Neural cell (in vitro differentiated cells): ENCODE results near the gene SPACA9. TPM values are rescaled to one million over a fixed set of nuclear protein-coding genes. Genes with fewer than 3 reads are reported as not detected.

Experiments
- H2AFZ ChIP-seq: fragments of 200-600, 300-800 bp; sonication (generic), shearing (Covaris generic); 2 replicates; pipeline ENCODE4 v1.6.0; 2014; ENCODE audit warnings: low read depth, mild to moderate bottlenecking, antibody characterized with exemption, low read length, moderate library complexity
- H3F3A ChIP-seq: fragments of 200-600 bp; shearing (Covaris generic); 2 replicates; pipeline ENCODE4 v1.6.1; 2016; ENCODE audit warnings: mild to moderate bottlenecking, moderate library complexity, mixed read lengths, antibody characterized with exemption, low read length; ENCODE audit not compliant: insufficient read depth, poor library complexity, severe bottlenecking
- H3K27ac ChIP-seq: fragments of 200-600, 300-800 bp; sonication (generic), shearing (Covaris generic); 2 replicates; pipeline ENCODE4 v1.5.1; 2014; ENCODE audit warnings: mild to moderate bottlenecking, low read length, moderate library complexity
- H3K27me3 ChIP-seq: fragments of 300-800, 200-600 bp; sonication (generic), shearing (Covaris generic); 2 replicates; pipeline ENCODE4 v1.6.0; 2014; ENCODE audit warnings: mild to moderate bottlenecking, low read depth, low read length, moderate library complexity; ENCODE audit not compliant: insufficient read depth
- H3K36me3 ChIP-seq: fragments of 300-800, 200-600 bp; sonication (generic), shearing (Covaris generic); 2 replicates; pipeline ENCODE4 v1.5.1; 2014; ENCODE audit warnings: mild to moderate bottlenecking, antibody characterized with exemption, low read length, moderate library complexity; ENCODE audit not compliant: insufficient read depth
- H3K4me2 ChIP-seq: fragments of 300-800, 200-600 bp; sonication (generic), shearing (Covaris generic); 2 replicates; pipeline ENCODE4 v1.6.0; 2014; ENCODE audit warnings: mild to moderate bottlenecking, low read length
- H3K4me3 ChIP-seq: fragments of 300-800, 200-600 bp; sonication (generic), shearing (Covaris generic); 2 replicates; pipeline ENCODE4 v1.5.1; 2014; ENCODE audit warnings: mild to moderate bottlenecking, low read length, moderate library complexity
- H3K79me2 ChIP-seq: fragments of 200-600 bp; shearing (Covaris generic); replicated peaks from 2 replicates; pipeline ENCODE4 v1.6.0; 2014; ENCODE audit warnings: mild to moderate bottlenecking, low read length, moderate library complexity; ENCODE audit not compliant: insufficient read depth
- H3K9ac ChIP-seq: fragments of 300-800, 200-600 bp; sonication (generic), shearing (Covaris generic); 2 replicates; pipeline ENCODE4 v1.6.1; 2016; ENCODE audit warnings: mild to moderate bottlenecking, low read length, mixed read lengths
- H3K9me2 ChIP-seq: fragments of 200-600 bp; shearing (Covaris generic); 2 replicates; pipeline ENCODE4 v1.6.1; 2016; ENCODE audit warnings: mild to moderate bottlenecking, low read length, mixed read lengths; ENCODE audit not compliant: insufficient read depth
- H3K9me3 ChIP-seq: fragments of 200-600, 300-800 bp; sonication (generic), shearing (Covaris generic); 2 replicates; pipeline ENCODE4 v1.6.1; 2016; ENCODE audit warnings: mild to moderate bottlenecking, mixed run types, low read length, moderate library complexity, mixed read lengths
- H4K20me1 ChIP-seq: fragments of 200-600 bp; shearing (Covaris generic); 2 replicates; pipeline ENCODE4 v1.6.1; 2016; ENCODE audit warnings: mild to moderate bottlenecking, mixed run types; ENCODE audit not compliant: insufficient read depth
- CTCF ChIP-seq: fragments of 450-650 bp; IDR thresholded peaks from 2 replicates; pipeline ENCODE4 v1.5.1; 2014; ENCODE audit warnings: antibody characterized with exemption, mild to moderate bottlenecking, moderate library complexity; ENCODE audit not compliant: poor library complexity, severe bottlenecking
- EP300 ChIP-seq: fragments of 450-650 bp; conservative IDR thresholded peaks from 2 replicates; pipeline ENCODE4 v1.6.1; 2014; ENCODE audit warnings: antibody characterized with exemption, mild to moderate bottlenecking, moderate library complexity; ENCODE audit not compliant: poor library complexity, severe bottlenecking
- MXI1 ChIP-seq: fragments of 450-650 bp; conservative IDR thresholded peaks from 2 replicates; pipeline ENCODE4 v1.6.1; 2014; ENCODE audit warnings: antibody characterized with exemption, mild to moderate bottlenecking; ENCODE audit not compliant: poor library complexity, severe bottlenecking
- POLR2AphosphoS5 ChIP-seq: IDR thresholded peaks from 2 replicates; pipeline ENCODE4 v1.6.1; 2012
- RAD21 ChIP-seq: fragments of 450-650 bp; conservative IDR thresholded peaks from 2 replicates; pipeline ENCODE4 v1.6.1; 2014; ENCODE audit warnings: antibody characterized with exemption, mild to moderate bottlenecking, moderate library complexity
- SMC3 ChIP-seq: fragments of 450-650 bp; conservative IDR thresholded peaks from 2 replicates; pipeline ENCODE4 v1.6.1; 2014; ENCODE audit warnings: antibody characterized with exemption, mild to moderate bottlenecking, moderate library complexity; ENCODE audit not compliant: poor library complexity
- polyA plus RNA-seq: library from polyadenylated mRNA; depleted of rRNA; stranded (reverse); fragments of >200 nt; gene quantifications from 2 replicates; pipeline ENCODE4 v1.2.3, GENCODE V29; 2014
- TF ChIP-seq, protein P1 (sequence below): IDR thresholded peaks from 2 replicates; pipeline ENCODE4 v1.6.1; 2012; ENCODE audit warnings: borderline replicate concordance

The SPACA9 gene
- polyA plus RNA-seq, 1 donor from 2014 or later = 4.6 TPM

DNA sequence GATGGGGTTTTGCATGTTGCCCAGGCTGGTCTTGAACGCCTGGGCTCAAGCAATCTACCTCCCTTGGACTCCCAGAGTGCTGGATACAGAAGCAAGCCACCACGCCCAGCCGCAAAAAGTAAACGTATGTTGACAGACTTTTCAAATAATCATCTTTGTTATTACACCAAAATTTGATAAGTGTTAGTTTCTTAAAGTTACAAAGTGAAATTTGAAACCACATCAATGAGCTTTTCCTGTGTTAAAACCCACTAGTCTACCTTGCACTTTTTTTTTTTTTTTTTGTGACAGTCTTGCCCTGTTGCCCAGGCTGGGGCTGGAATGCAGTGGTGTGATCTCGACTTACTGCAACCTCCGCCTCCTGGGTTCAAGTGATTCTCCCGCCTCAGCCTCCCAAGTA lies 29.9 kb downstream of the SPACA9 start:
- H3F3A ChIP-seq = no peaks in the 10 kb centered on the region
- H4K20me1 ChIP-seq = no peaks in the 10 kb centered on the region
- H3K79me2 ChIP-seq = no peaks in the 10 kb centered on the region
- no peaks in the 10 kb centered on the region for H3K27me3 ChIP-seq
- TF ChIP-seq MXI1 (no peak), RAD21 (no peak)
- TF ChIP-seq, protein P1, sequence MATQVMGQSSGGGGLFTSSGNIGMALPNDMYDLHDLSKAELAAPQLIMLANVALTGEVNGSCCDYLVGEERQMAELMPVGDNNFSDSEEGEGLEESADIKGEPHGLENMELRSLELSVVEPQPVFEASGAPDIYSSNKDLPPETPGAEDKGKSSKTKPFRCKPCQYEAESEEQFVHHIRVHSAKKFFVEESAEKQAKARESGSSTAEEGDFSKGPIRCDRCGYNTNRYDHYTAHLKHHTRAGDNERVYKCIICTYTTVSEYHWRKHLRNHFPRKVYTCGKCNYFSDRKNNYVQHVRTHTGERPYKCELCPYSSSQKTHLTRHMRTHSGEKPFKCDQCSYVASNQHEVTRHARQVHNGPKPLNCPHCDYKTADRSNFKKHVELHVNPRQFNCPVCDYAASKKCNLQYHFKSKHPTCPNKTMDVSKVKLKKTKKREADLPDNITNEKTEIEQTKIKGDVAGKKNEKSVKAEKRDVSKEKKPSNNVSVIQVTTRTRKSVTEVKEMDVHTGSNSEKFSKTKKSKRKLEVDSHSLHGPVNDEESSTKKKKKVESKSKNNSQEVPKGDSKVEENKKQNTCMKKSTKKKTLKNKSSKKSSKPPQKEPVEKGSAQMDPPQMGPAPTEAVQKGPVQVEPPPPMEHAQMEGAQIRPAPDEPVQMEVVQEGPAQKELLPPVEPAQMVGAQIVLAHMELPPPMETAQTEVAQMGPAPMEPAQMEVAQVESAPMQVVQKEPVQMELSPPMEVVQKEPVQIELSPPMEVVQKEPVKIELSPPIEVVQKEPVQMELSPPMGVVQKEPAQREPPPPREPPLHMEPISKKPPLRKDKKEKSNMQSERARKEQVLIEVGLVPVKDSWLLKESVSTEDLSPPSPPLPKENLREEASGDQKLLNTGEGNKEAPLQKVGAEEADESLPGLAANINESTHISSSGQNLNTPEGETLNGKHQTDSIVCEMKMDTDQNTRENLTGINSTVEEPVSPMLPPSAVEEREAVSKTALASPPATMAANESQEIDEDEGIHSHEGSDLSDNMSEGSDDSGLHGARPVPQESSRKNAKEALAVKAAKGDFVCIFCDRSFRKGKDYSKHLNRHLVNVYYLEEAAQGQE = no peak
- H3K9ac ChIP-seq = no peak overlapping the region
- no peaks in the 10 kb centered on the region for H3K9me2 ChIP-seq
- no peak overlapping the region for H2AFZ ChIP-seq
- H3K36me3 ChIP-seq = peaks cover 6% of the 10 kb centered on the region
- H3K27ac ChIP-seq = no peak overlapping the region
- H3K4me3 ChIP-seq = no peak overlapping the region
- no peaks in the 10 kb centered on the region for H3K9me3 ChIP-seq
- no peak overlapping the region for H3K4me2 ChIP-seq

DNA sequence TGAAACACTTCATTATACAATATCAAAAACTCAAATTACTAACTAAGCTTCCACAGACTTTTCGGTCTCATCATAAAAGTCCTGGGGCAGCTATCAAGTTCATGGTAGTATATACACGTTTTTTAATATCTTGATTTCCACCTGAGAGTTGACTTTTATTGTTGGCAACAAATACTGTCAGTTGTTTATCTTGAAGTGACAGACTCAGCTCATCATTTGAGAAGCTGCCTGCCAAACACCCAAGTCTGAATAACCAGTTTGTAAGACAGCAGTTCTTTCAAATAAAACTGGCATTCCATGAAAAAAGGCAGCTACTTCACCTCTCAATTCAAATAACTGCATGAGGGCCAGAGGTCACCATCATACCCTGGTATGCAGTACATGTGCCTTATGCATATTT lies 30.6 kb downstream of the SPACA9 start:
- Histone ChIP-seq H3K9ac (no peak overlapping the region), H3F3A (no peaks in the 10 kb centered on the region), H3K9me2 (no peaks in the 10 kb centered on the region), H4K20me1 (no peaks in the 10 kb centered on the region), H3K4me2 (no peak overlapping the region), H3K79me2 (no peaks in the 10 kb centered on the region), H3K4me3 (no peak overlapping the region), H3K27ac (no peak overlapping the region), H2AFZ (no peak overlapping the region), H3K36me3 (peaks cover 6% of the 10 kb centered on the region), H3K9me3 (no peaks in the 10 kb centered on the region), H3K27me3 (no peaks in the 10 kb centered on the region)
- TF ChIP-seq EP300 = no peak
- no peak for TF ChIP-seq CTCF
- TF ChIP-seq SMC3 = no peak
- TF ChIP-seq POLR2AphosphoS5 = no peak

DNA sequence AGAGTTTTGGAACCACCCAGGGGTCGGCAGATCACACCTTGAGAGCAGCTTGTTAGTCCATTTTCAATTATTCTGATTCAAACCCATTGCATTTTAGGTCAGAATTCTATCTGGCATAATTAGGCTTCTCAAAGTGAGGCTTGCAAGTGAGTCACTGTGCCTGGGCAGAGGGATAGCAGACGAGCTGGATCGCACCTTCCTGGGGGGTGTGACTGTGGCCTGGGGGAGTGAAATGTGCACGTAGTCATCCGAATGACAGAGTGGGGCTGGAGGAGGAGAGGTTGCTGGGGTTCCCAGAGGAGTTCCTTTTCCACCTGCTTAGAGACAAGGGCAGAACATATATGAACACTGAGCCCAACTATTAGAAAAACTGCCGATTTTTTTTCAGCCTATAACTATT lies 31.7 kb downstream of the SPACA9 start:
- TF ChIP-seq CTCF (no peak), SMC3 (no peak)
- TF ChIP-seq, protein P1 = no peak
- peaks cover 9% of the 10 kb centered on the region for H3K36me3 ChIP-seq

More for the DNA sequence above, 31.7 kb downstream of the SPACA9 start:
- no peak overlapping the region for H2AFZ ChIP-seq
- no peaks in the 10 kb centered on the region for H3K9me3 ChIP-seq
- H3K27ac ChIP-seq = no peak overlapping the region
- H3K9ac ChIP-seq = no peak overlapping the region
- no peaks in the 10 kb centered on the region for H3K9me2 ChIP-seq
- H3K27me3 ChIP-seq = no peaks in the 10 kb centered on the region
- no peaks in the 10 kb centered on the region for H3F3A ChIP-seq
- no peak overlapping the region for H3K4me3 ChIP-seq
- no peaks in the 10 kb centered on the region for H4K20me1 ChIP-seq
- no peak overlapping the region for H3K4me2 ChIP-seq
- no peaks in the 10 kb centered on the region for H3K79me2 ChIP-seq
